AML-193 (cell line): Measurements from ENCODE around the gene DLG2.
"Not testable (repeated sequence)": the region's sequence is repeated elsewhere in the genome, so short reads cannot be mapped to it uniquely, and the experiment has no call there.

Experiments used
- DNase-seq, 2 experiments: peaks; one replicate each; lab custom pipeline; 2025; lab: John Stamatoyannopoulos, UW

DLG2 gene

GRCh38 chr11:85232559-85232958 is 394.6 kb downstream of the DLG2 start:
- no peak for DNase-seq

GRCh38 chr11:85231588-85231987 is 395.6 kb downstream of the DLG2 start:
- DNase-seq = no peak

GRCh38 chr11:85229723-85230122 is 397.4 kb downstream of the DLG2 start:
- not testable (repeated sequence) for DNase-seq

- DNase-seq = no peak
These were observed 430.2 kb downstream of the DLG2 start for GRCh38 chr11:85196968-85197367.

GRCh38 chr11:85195934-85196333 is 431.2 kb downstream of the DLG2 start:
- DNase-seq = no peak

GRCh38 chr11:85187992-85188391 is 439.2 kb downstream of the DLG2 start:
- DNase-seq = no peak

GRCh38 chr11:85184721-85185120 is 442.4 kb downstream of the DLG2 start:
- no peak for DNase-seq

GRCh38 chr11:85182441-85183387 is 444.4 kb downstream of the DLG2 start:
- peak in 1 of 2 experiments; percentile 1 for DNase-seq

- DNase-seq = no peak
These were observed 446.6 kb downstream of the DLG2 start for GRCh38 chr11:85180528-85180927.

- no peak for DNase-seq
These were observed 455.4 kb downstream of the DLG2 start for GRCh38 chr11:85171648-85172257.

GRCh38 chr11:85170184-85170583 is 457.0 kb downstream of the DLG2 start:
- DNase-seq = no peak

- no peak for DNase-seq
These were observed 459.7 kb downstream of the DLG2 start for GRCh38 chr11:85167471-85167870.

GRCh38 chr11:85167038-85167437 is 460.1 kb downstream of the DLG2 start:
- no peak for DNase-seq

- no peak for DNase-seq
These were observed 461.3 kb downstream of the DLG2 start for GRCh38 chr11:85165819-85166218.

- no peak for DNase-seq
These were observed 462.4 kb downstream of the DLG2 start for GRCh38 chr11:85164743-85165142.

GRCh38 chr11:85154294-85154693 is 472.9 kb downstream of the DLG2 start:
- DNase-seq = no peak

GRCh38 chr11:85137597-85137996 is 489.5 kb downstream of the DLG2 start:
- no peak for DNase-seq

- DNase-seq = no peak
These were observed 493.5 kb downstream of the DLG2 start for GRCh38 chr11:85133636-85134035.

GRCh38 chr11:85132851-85133585 is 494.1 kb downstream of the DLG2 start:
- no peak for DNase-seq

- no peak for DNase-seq
These were observed 499.8 kb downstream of the DLG2 start for GRCh38 chr11:85127349-85127748.

GRCh38 chr11:85123752-85124231 is 503.4 kb downstream of the DLG2 start:
- no peak for DNase-seq

GRCh38 chr11:85118151-85118550 is 509.0 kb downstream of the DLG2 start:
- DNase-seq = no peak
